HG03159 (cell line): ENCODE data around the gene SCAPER.
A peak's percentile ranks its signal among the peaks of the same experiment; 100 is the strongest.
"Not testable (repeated sequence)": the region's sequence is repeated elsewhere in the genome, so short reads cannot be mapped to it uniquely, and the experiment has no call there.

ENCODE experiments used
- ATAC-seq: cut with Tn5 transposase; IDR thresholded peaks from one replicate; pipeline ENCODE4 v1.9.1; 2021; ENCODE audit warnings: mild to moderate bottlenecking, moderate library complexity; ENCODE audit not compliant: unreplicated experiment

SCAPER gene

GRCh38 chr15:76333720-76334437, 571.3 kb downstream of the SCAPER start:
- no peak for ATAC-seq

GRCh38 chr15:76333309-76333708, 571.8 kb downstream of the SCAPER start:
- no peak for ATAC-seq

DNA sequence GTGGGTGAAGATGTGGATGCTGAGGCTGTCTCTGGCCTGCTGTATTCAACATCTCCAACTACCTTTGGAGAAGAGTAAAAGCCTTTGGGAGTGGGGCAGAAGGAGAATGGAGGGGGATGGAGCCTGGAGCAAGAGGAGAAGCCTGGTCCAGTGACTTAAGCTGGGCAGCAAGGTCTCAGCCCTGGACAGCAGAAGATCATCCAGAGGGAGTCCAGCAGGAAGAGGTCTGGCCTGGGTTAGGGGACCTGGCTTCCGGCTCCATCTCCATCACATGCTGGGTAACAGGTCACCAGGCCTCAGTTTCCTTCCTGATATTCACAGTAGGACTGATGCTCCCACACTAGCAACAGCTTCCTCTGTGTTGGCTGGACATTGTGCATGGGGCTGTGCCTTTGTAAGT, 572.3 kb downstream of the SCAPER start:
- ATAC-seq, result no peak

- ATAC-seq, result no peak
Measured at GRCh38 chr15:76330080-76330680, 575.0 kb downstream of the SCAPER start.

DNA sequence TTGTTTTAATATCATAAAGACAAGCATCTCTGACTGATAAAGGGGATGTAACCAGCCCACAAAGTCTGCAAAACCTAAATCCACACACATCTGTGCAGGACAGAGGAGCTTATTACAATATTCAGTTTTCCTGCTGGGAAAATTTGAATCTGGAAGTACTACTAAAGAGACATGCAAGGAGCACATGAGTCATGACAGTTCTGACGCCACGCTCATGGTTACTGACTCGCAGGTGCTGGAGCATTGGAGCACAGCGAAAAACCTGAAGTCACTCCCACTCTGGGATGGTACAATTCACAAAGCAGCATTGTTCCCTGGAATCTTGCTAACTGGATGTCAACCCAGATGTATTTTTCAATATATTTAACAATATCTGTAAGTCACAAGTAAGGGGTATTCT, 576.2 kb downstream of the SCAPER start:
- no peak for ATAC-seq

DNA sequence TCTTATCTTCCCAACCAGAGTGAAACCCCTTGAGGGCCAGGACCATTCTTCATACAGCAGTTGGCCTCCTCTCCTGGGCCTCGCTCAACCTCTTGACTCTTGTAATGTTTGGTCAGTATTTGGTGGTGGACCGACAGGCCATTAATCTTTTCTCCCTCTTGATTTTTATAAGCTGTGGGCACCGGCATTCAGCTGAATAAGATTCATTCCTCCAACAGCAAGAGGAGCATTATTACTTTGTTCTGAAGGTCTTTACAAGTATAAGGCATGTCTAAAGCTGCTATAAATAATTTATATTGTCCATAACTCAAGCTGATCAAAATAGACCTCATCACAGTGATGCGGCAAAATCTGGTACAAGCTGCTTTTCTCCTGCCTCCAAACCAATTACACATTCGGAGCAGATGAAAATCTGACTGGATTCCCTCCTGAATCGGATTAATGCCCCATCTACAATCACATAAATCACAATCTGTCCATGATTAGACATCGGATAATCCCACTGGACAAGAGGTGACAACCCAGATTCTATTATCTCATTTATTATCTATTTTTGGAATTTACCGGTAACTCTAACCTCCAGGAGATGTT, 576.9 kb downstream of the SCAPER start:
- no peak for ATAC-seq

DNA sequence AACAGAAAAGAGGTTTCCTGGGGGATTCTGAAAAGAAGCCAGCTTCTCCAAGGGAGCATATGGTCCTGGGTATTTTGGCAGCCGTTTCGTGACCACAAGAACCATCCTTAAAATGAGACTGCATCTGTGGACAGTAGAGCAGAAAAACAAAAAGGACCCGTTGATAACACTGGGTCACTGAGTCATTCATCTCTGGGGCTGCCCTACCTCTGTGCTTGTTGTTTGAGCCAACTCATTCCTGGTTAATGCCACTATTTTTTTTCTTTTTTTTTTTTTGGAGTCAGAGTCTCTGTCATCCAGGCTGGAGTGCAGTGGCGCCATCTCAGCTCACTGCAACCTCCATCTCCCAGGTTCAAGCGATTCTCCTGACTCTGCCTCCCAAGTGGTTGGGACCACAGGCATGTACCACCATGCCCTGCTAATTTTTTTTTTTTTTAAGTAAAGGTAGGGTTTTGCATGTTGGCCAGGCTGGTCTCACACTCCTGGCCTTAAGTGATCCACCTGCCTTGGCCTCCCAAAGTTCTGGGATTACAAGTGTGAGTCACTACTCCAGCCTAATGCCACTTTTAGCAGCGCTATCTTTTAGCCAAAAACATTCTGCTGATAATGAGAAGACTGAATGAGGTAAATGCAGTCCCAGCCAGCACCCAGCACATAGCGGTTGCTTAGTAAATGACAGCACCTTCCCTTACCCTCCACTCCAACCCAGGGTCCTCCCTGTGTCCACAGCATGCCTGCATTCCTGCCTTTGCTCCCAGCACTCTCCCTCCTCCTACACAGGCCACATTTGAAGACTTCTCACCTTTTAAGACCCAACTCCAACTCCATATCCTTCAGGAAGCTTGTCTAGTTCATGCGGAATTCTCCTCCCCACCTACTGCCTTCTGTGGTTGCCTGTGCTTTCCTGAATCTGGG, 577.7 kb downstream of the SCAPER start:
- no peak for ATAC-seq

DNA sequence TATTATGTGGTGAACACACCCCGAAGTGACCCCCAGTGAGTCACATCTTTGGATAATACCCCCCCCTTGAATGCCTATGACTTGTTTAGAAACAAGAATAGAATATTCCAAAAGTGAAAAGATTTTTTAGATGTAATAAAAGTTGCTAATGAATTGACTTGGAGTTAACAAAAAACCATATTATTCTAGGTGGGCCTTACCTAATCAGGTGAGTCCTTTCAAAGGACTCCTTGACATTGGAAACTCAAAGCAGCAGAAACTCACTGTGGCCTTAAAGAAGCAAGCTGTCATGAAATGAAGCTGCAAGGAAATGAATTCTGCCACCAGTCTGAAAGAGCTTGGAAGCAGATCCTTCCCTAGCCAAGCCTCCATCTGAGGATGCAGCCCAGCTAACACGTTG, 579.4 kb downstream of the SCAPER start:
- ATAC-seq, result no peak

- no peak for ATAC-seq
Measured at GRCh38 chr15:76324066-76324465, 581.1 kb downstream of the SCAPER start.

DNA sequence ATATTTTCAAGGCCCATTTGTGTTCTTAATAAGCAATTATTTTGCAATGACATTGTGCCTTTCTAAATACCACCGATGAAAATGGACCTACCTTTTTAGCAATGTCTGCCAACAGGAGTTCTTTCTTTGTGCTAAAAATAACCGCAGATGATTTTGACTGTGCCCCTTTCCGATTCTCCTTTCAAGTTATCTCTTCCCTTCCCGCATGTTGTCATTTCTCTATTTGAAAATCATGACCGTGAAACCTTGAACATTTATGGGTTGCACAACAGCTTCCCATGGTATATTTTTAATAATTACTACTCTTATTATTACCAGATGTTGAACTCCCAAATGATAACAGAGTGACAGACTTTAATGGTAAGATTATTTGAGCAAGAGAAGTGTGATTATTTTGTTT, 583.5 kb downstream of the SCAPER start:
- ATAC-seq, result no peak

- ATAC-seq, result no peak
Measured at GRCh38 chr15:76321171-76321570, 584.0 kb downstream of the SCAPER start.

- no peak for ATAC-seq
Measured at GRCh38 chr15:76320012-76320411, 585.1 kb downstream of the SCAPER start.

GRCh38 chr15:76313731-76314130, 591.4 kb downstream of the SCAPER start:
- ATAC-seq, result no peak

GRCh38 chr15:76313175-76313567, 592.0 kb downstream of the SCAPER start:
- not testable (repeated sequence) for ATAC-seq

DNA sequence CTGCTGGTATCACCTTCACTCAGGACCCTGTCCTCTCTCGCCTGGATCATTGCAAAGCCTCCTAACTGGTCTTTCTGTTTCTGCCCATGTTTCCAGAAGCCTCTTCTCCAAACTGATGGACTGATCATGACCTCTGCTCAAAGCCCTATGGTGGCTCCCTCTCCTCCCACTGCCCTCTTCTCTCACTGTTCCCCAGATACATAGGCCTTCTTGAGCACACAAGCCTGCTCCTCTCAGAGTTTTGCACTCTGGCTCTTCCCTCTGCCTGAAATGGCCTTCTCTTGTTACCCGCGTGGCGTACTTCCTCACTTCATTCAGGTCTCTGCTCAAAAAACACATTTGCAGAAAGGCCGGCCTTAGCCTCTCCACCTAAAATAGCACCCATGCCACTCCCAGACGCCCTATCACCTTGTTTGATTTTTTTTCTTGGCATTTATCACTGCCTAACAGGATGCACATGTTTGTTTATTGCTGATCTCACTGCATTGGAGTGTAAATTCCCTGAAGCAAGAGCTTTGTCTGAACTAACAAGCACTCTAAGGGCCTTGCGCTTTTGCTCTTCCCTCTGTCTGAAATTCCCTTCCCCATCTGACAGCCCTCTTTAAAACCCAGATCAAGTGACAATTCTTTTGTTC, 592.5 kb downstream of the SCAPER start:
- ATAC-seq, result no peak

DNA sequence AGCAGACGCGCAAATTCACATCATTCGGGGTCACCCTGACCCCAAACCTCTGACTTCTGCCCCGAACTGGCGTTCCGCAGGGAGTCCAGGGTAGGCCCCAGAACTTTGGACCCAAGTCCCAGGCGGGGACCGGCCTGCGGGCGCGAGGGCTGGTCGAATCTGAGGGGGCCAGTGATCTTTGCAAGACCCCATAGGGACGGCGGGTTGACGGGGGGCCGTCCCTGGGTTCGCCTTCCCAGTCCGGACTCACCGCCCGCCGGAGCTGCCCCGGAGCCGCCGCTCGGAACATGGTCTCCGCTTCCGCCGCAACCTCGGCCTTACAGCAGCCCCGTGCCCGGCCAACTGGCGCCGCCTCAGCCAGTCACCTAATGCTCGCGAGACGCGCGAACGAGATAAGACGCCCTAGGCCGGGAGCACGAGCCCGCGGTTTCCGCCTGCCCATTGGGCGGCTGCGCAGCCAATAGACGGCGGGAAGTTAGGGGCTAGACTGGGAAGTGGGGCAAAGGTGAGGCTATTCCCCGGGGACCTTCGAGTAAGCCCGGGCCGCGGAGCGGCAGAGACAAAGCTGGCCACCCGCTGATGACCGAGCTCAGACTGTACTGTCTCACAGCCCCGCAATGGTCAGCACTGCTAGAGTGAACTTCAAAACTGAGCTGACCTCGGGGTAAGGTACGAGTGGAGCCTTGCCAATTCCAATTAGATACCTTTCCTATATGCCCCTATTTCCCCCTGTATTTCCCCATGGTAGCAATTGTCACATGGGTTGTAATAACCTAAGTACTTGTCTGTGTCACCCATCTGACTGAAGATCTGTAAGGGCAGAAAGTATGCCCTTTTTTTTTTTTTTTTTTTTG, 593.8 kb downstream of the SCAPER start, which contains the start of gene ETFA:
Gene ETFA, minus strand, starts transcription at position 370 of the 854 bp plus-strand sequence. Its CDS starts 81 bp downstream, at position 289.
- ATAC-seq, result peak; percentile 98

- ATAC-seq, result peak; percentile 7
Measured at GRCh38 chr15:76310475-76311099, 594.6 kb downstream of the SCAPER start.

DNA sequence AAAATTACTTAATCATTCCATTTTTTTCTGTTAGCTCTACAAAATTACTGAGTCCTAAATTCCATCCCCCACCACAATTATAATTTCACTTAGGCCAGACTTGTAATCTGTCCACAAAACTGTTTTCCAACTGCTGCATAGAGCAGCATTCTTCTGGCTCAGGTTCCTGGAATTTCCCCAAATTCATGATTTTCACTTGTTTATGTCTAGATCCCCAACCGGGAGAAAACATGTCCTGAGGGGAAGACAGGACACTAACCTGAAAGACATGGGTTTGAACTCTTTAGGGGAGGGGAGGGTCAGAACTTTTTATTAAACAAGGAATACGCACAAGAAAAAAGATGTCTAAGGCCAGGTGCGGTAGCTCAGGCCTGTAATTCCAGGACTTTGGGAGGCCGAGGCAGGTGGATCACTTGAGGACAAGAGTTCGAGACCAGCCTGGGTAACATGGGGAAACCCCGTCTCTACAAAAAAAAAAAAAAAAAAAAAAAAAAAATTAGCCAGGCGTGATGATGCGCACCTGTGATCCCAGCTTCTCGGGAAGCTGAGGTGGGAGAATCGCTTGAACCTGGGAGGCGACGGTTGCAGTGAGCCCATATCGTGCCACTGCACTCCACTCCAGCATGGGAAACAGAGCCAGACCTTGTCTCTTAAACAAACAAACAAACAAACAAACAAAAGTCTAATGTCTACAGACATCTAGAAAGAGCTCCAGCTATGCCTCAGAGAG, 595.4 kb downstream of the SCAPER start:
- ATAC-seq, result no peak

DNA sequence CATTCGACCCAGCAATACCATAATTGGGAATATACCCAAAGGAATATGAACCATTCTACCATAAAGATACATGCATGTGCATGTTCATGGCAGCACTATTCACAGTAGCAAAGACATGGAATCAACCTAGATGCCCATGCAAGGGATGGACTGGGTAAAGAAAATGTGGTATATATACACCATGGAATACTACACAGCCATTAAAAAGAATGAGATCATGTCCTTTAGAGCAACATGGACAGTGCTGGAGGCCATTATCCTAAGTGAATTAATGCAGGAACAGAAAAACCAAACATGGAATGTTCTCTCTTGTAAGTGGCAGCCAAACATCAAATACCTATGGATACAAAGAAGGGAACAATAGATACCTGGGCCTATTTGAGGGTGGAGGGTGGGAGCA, 601.2 kb downstream of the SCAPER start:
- no peak for ATAC-seq
